Astrocyte (in vitro differentiated cells and primary cell): ENCODE results near the gene CALD1.

Experiments used
- EZH2 ChIP-seq: IDR thresholded peaks from 2 replicates; pipeline ENCODE4 v1.6.1; 2012; ENCODE audit warnings: mild to moderate bottlenecking, low read length, inconsistent platforms; ENCODE audit not compliant: insufficient read depth
- TF ChIP-seq, protein P1 (sequence below): IDR thresholded peaks from 2 replicates; pipeline ENCODE4 v1.5.1; 2011; ENCODE audit warnings: low read depth, mild to moderate bottlenecking, inconsistent platforms, low read length, moderate library complexity; ENCODE audit not compliant: insufficient read depth

GRCh38 chr7:134729895-134730294 lies 49.5 kb upstream of the CALD1 start:
- TF ChIP-seq, protein P1, sequence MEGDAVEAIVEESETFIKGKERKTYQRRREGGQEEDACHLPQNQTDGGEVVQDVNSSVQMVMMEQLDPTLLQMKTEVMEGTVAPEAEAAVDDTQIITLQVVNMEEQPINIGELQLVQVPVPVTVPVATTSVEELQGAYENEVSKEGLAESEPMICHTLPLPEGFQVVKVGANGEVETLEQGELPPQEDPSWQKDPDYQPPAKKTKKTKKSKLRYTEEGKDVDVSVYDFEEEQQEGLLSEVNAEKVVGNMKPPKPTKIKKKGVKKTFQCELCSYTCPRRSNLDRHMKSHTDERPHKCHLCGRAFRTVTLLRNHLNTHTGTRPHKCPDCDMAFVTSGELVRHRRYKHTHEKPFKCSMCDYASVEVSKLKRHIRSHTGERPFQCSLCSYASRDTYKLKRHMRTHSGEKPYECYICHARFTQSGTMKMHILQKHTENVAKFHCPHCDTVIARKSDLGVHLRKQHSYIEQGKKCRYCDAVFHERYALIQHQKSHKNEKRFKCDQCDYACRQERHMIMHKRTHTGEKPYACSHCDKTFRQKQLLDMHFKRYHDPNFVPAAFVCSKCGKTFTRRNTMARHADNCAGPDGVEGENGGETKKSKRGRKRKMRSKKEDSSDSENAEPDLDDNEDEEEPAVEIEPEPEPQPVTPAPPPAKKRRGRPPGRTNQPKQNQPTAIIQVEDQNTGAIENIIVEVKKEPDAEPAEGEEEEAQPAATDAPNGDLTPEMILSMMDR, result no peak
- TF ChIP-seq EZH2, result no peak
